GM12891 (cell line): ENCODE results near the gene CDKN2AIPNL.

ENCODE experiments used
- POLR2A ChIP-seq: IDR thresholded peaks from 2 replicates; pipeline ENCODE4 v1.6.1; 2011; ENCODE audit warnings: low read depth, low read length, control low read depth
- POLR2AphosphoS5 ChIP-seq: IDR thresholded peaks from 2 replicates; pipeline ENCODE4 v1.6.1; 2011; ENCODE audit warnings: low read depth, low read length, control low read depth
- SPI1 ChIP-seq: IDR thresholded peaks from 2 replicates; pipeline ENCODE4 v1.6.1; 2011; ENCODE audit warnings: low read depth, low read length, control low read depth

- TF ChIP-seq POLR2A, result no peak
- no peak for TF ChIP-seq POLR2AphosphoS5
- TF ChIP-seq SPI1, result no peak
Measured at GRCh38 chr5:134411228-134411545, 494 bp downstream of the CDKN2AIPNL start.
